Endothelial cell of umbilical vein (primary cell): ENCODE results near the gene CYP11A1.

Experiments
- CTCF ChIP-seq, 2 donors: IDR thresholded peaks; 1 replicate in 1 of 2; 2 replicates in 1 of 2; pipeline ENCODE4 v1.5.1; 2011; ENCODE audit warnings: low read length in 2 of 2, mild to moderate bottlenecking in 2 of 2, moderate library complexity in 2 of 2, control low read depth in 1 of 2, inconsistent platforms in 1 of 2, low read depth in 1 of 2; ENCODE audit not compliant: insufficient read depth in 1 of 2; ENCODE audit errors: extremely low read depth in 1 of 2
- EZH2 ChIP-seq: IDR thresholded peaks from 2 replicates; pipeline ENCODE4 v1.6.1; 2012; ENCODE audit warnings: borderline replicate concordance, low read depth, mild to moderate bottlenecking, moderate library complexity, low read length, inconsistent platforms; ENCODE audit not compliant: severe bottlenecking
- GATA2 ChIP-seq: IDR thresholded peaks from 2 replicates; pipeline ENCODE4 v1.7.0; 2011; ENCODE audit warnings: low read depth, mild to moderate bottlenecking, moderate library complexity, mixed read lengths, low read length; ENCODE audit not compliant: insufficient read length, insufficient read depth
- MYC ChIP-seq: IDR thresholded peaks from one replicate; pipeline ENCODE4 v1.6.1; 2011; ENCODE audit warnings: mild to moderate bottlenecking, low read depth, low read length
- POLR2A ChIP-seq: IDR thresholded peaks from 2 replicates; pipeline ENCODE4 v1.6.1; 2012; ENCODE audit warnings: low read depth, mild to moderate bottlenecking, control low read depth, low read length
- POLR2AphosphoS5 ChIP-seq: IDR thresholded peaks from 2 replicates; pipeline ENCODE4 v1.6.1; 2012; ENCODE audit warnings: low read depth, mild to moderate bottlenecking, control low read depth, low read length, moderate library complexity; ENCODE audit not compliant: insufficient read depth
- TF ChIP-seq, protein P1 (sequence below): IDR thresholded peaks from 2 replicates; pipeline ENCODE4 v1.6.1; 2011; ENCODE audit not compliant: insufficient read depth, insufficient read length

- TF ChIP-seq POLR2A, result no peak
- TF ChIP-seq POLR2AphosphoS5, result no peak
- no peak for TF ChIP-seq CTCF (IDR thresholded peaks at IDR 0.05; ENCODE audit: extremely low read depth in 1 of 2, insufficient read depth in 1 of 2, low read depth in 1 of 2, low read length in 2 of 2)
- TF ChIP-seq, protein P1, sequence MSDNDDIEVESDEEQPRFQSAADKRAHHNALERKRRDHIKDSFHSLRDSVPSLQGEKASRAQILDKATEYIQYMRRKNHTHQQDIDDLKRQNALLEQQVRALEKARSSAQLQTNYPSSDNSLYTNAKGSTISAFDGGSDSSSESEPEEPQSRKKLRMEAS, result no peak
- no peak for TF ChIP-seq EZH2
- TF ChIP-seq MYC, result no peak
- TF ChIP-seq GATA2, result no peak
These were observed 63.0 kb downstream of the CYP11A1 start for GRCh38 chr15:74304431-74304830.
